CD14-positive monocyte (primary cell): Measurements from ENCODE around the gene SNX13. TPM values are rescaled to one million over a fixed set of nuclear protein-coding genes. Genes with fewer than 3 reads are reported as not detected.

Source experiments
- DNase-seq, 3 donors: peaks; one replicate each; pipeline ENCODE4 v3.0.0-alpha.2; 2011 to 2022
- H2AFZ ChIP-seq: 2 replicates; pipeline ENCODE4 v1.6.0; 2012; ENCODE audit warnings: mild to moderate bottlenecking, low read depth, low read length, inconsistent platforms; ENCODE audit not compliant: insufficient read depth, poor library complexity, severe bottlenecking
- H3K27ac ChIP-seq, 2 donors: 1 replicate in 1 of 2; 2 replicates in 1 of 2; pipeline ENCODE4 v1.5.1; 2012 to 2013; ENCODE audit warnings: low read length in 2 of 2, control low read depth in 1 of 2, inconsistent platforms in 1 of 2, low read depth in 1 of 2, mild to moderate bottlenecking in 1 of 2
- H3K27me3 ChIP-seq, 2 donors: one replicate each; pipeline versions ENCODE4 v1.6.0 to v1.6.1; 2011 to 2013; ENCODE audit warnings: low read length in 2 of 2; ENCODE audit not compliant: control insufficient read depth in 2 of 2, insufficient read depth in 2 of 2
- H3K36me3 ChIP-seq, 2 donors: replicated peaks in 1 of 2; 1 replicate in 1 of 2; 2 replicates in 1 of 2; pipeline versions ENCODE4 v1.5.1 to v1.6.1; 2012 to 2013; ENCODE audit warnings: low read length in 2 of 2, control low read depth in 1 of 2, inconsistent platforms in 1 of 2, mild to moderate bottlenecking in 1 of 2; ENCODE audit not compliant: insufficient read depth in 2 of 2, control insufficient read depth in 1 of 2
- H3K4me1 ChIP-seq, 2 donors: 1 replicate in 1 of 2; 2 replicates in 1 of 2; pipeline versions ENCODE4 v1.5.1 to v1.6.1; 2012 to 2013; ENCODE audit warnings: low read length in 2 of 2, control low read depth in 1 of 2, inconsistent platforms in 1 of 2, mild to moderate bottlenecking in 1 of 2, moderate library complexity in 1 of 2; ENCODE audit not compliant: insufficient read depth in 2 of 2, control insufficient read depth in 1 of 2
- H3K4me2 ChIP-seq: replicated peaks from 2 replicates; pipeline ENCODE3; 2012; ENCODE audit warnings: low read length, moderate library complexity, mild to moderate bottlenecking; ENCODE audit not compliant: poor library complexity, severe bottlenecking; ENCODE audit errors: extremely low read depth
- H3K4me3 ChIP-seq, 3 experiments: fragments of 200-600 bp in 1 of 3; sonication (generic) in 1 of 3; replicated peaks in 1 of 3; 1 replicate in 2 of 3; 2 replicates in 1 of 3; pipeline ENCODE4 v1.5.1; 2011 to 2013; ENCODE audit warnings: low read length in 3 of 3, mild to moderate bottlenecking in 3 of 3, control low read depth in 2 of 3, low read depth in 2 of 3, inconsistent platforms in 1 of 3, moderate library complexity in 1 of 3
- H3K79me2 ChIP-seq: 2 replicates; pipeline ENCODE4 v1.6.0; 2012; ENCODE audit warnings: mild to moderate bottlenecking, control low read depth, inconsistent platforms, low read length, moderate library complexity; ENCODE audit not compliant: insufficient read depth
- H3K9ac ChIP-seq: 2 replicates; pipeline ENCODE4 v1.6.0; 2017; ENCODE audit warnings: low read length, mild to moderate bottlenecking; ENCODE audit not compliant: insufficient read depth, poor library complexity, severe bottlenecking
- H3K9me3 ChIP-seq, 2 donors: replicated peaks in 1 of 2; 1 replicate in 1 of 2; 2 replicates in 1 of 2; pipeline versions ENCODE4 v1.5.1 to v1.6.1; 2012 to 2013; ENCODE audit warnings: low read length in 2 of 2, control low read depth in 1 of 2; ENCODE audit not compliant: control insufficient read depth in 1 of 2, insufficient read depth in 1 of 2
- H4K20me1 ChIP-seq: 2 replicates; pipeline ENCODE4 v1.6.0; 2012; ENCODE audit warnings: mild to moderate bottlenecking, low read length, control low read depth, moderate library complexity; ENCODE audit not compliant: insufficient read depth
- H3K27ac Mint-ChIP-seq, 7 donors: one replicate each; pipeline ENCODE4 v1.8.0; 2020; ENCODE audit warnings: mild to moderate bottlenecking in 7 of 7, mixed read lengths in 7 of 7, moderate library complexity in 6 of 7, inconsistent platforms in 2 of 7
- H3K27me3 Mint-ChIP-seq, 3 donors: one replicate each; pipeline ENCODE4 v1.8.0; 2021 to 2022; ENCODE audit warnings: low read depth in 3 of 3, mild to moderate bottlenecking in 3 of 3, mixed read lengths in 3 of 3, moderate library complexity in 3 of 3, inconsistent platforms in 1 of 3
- H3K36me3 Mint-ChIP-seq, 2 donors: one replicate each; pipeline ENCODE4 v1.8.0; 2020; ENCODE audit warnings: mixed read lengths in 2 of 2, inconsistent platforms in 1 of 2, mild to moderate bottlenecking in 1 of 2
- H3K4me1 Mint-ChIP-seq: one replicate; pipeline ENCODE4 v1.8.0; 2020; ENCODE audit warnings: mild to moderate bottlenecking, mixed read lengths
- H3K4me3 Mint-ChIP-seq, 2 donors: one replicate each; pipeline ENCODE4 v1.8.0; 2020; ENCODE audit warnings: mild to moderate bottlenecking in 2 of 2, mixed read lengths in 2 of 2, moderate library complexity in 1 of 2
- H3K9me3 Mint-ChIP-seq, 7 donors: one replicate each; pipeline ENCODE4 v1.8.0; 2020 to 2022; ENCODE audit warnings: mixed read lengths in 7 of 7, mild to moderate bottlenecking in 6 of 7, moderate library complexity in 6 of 7, inconsistent platforms in 2 of 7
- WGBS: methylation state at CpG from one replicate; pipeline ENCODE4 v1.1.5; 2013; ENCODE audit warnings: missing lambda C conversion rate; ENCODE audit not compliant: insufficient coverage; 5-methylcytosine and 5-hydroxymethylcytosine counted together
- intact Hi-C, 2 donors: fragments of 100-400 bp; cut with micrococcal nuclease; formaldehyde crosslinking; loops; one replicate each; pipeline versions ENCODE4 v1.15.0 to v1.15.1; 2023
- polyA plus RNA-seq, 3 donors: library from polyadenylated mRNA; depleted of rRNA in 1 of 3; unstranded in 2 of 3; stranded (reverse) in 1 of 3; fragments of 300-500 nt in 2 of 3; fragments of >200 nt in 1 of 3; fragmentation: Illumina TruSeq in 2 of 3; gene quantifications; 1 replicate in 2 of 3; 2 replicates in 1 of 3; pipeline ENCODE4 v1.2.3, GENCODE V29; 2012 to 2021
- TF ChIP-seq, protein P1 (sequence below): fragments of 200-600 bp; IDR thresholded peaks from one replicate; pipeline ENCODE4 v1.8.0; 2022; ENCODE audit warnings: antibody characterized with exemption, mild to moderate bottlenecking

Gene SNX13
- polyA plus RNA-seq, 3 donors: 12.1 to 31.3 (median 17.4) TPM

DNA sequence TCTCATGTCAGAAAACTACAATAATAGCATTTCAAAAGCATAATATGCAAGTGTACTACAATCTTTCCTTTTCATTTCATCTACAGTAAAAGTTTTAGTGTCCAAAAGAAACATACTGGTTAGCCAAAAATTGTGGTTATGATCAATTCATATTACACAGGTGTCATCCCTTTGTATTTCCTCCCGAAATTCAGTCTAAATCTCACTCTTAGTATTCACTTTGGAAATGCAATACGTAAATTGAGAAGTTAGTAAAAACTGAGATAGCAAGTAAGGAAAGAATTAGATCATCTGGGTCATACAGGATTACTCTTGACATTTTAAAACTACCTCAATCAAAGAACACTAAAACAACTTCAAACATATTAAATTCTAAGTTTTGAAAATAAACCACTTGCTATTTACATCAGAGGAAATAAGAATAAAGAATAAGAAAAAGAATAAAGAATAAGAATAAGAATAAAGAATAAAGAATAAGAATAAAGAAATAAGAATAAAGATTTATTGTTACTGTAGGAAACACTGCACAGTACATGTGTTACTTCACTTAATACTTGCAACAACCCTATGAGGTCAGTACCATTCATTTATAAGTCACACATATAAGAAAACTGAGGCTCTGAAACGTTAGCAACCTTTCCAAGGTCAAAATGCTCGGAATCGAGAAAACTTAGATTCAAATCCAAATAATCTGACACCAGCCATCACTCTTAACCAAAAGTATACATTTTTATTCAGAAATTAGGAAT is 10.5 kb downstream of the SNX13 start:
- Histone ChIP-seq H3K9me3 (no peaks in the 10 kb centered on the region), H3K27ac (no peak overlapping the region), H2AFZ (no peak overlapping the region), H3K4me2 (no peak overlapping the region), H4K20me1 (peaks cover 100% of the 10 kb centered on the region), H3K4me1 (peaks cover 8 to 11% of the 10 kb centered on the region in 2 donors), H3K36me3 (no peaks in the 10 kb centered on the region), H3K4me3 (no peak overlapping the region), H3K9ac (no peak overlapping the region), H3K79me2 (peaks cover 99% of the 10 kb centered on the region), H3K27me3 (no peaks in the 10 kb centered on the region)
- intact Hi-C loops: loop anchor here in 1 of 2 donors (10.0 kb wide), 1 partner anchor 155 kb away; no protein-coding TSS in a partner anchor
- TF ChIP-seq, protein P1, sequence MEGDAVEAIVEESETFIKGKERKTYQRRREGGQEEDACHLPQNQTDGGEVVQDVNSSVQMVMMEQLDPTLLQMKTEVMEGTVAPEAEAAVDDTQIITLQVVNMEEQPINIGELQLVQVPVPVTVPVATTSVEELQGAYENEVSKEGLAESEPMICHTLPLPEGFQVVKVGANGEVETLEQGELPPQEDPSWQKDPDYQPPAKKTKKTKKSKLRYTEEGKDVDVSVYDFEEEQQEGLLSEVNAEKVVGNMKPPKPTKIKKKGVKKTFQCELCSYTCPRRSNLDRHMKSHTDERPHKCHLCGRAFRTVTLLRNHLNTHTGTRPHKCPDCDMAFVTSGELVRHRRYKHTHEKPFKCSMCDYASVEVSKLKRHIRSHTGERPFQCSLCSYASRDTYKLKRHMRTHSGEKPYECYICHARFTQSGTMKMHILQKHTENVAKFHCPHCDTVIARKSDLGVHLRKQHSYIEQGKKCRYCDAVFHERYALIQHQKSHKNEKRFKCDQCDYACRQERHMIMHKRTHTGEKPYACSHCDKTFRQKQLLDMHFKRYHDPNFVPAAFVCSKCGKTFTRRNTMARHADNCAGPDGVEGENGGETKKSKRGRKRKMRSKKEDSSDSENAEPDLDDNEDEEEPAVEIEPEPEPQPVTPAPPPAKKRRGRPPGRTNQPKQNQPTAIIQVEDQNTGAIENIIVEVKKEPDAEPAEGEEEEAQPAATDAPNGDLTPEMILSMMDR: no peak
- DNase-seq: no peak
- no CpG with 5 or more reads among the region's 5 CpGs for WGBS
- Mint-ChIP-seq H3K9me3 (no peaks in the 10 kb centered on the region), H3K36me3 (peaks cover 0 to 6% of the 10 kb centered on the region in 2 donors), H3K4me3 (no peak overlapping the region), H3K27ac (no peak overlapping the region), H3K4me1 (peaks cover 31% of the 10 kb centered on the region), H3K27me3 (no peaks in the 10 kb centered on the region)

DNA sequence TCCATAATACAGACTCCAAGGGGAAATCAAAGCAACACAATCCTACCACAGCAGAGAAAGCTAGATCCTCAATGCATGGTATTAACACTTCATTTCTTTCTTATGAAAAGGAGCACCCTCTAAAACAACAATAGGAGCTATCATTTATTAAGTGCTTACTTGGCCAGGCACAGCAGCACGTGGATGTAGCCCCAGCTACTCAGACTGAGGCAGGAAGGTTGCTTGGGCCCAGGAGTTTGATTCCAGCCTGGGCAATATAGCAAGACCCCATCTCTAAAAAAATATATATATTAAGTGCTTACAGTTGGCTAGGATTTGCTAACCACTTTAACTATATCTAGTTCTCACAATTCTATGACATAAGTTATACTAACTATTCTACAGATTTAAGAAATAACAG is 12.2 kb downstream of the SNX13 start:
- peaks cover 99% of the 10 kb centered on the region for H3K79me2 ChIP-seq
- DNase-seq: no peak
- TF ChIP-seq, protein P1: no peak
- H3K4me3 ChIP-seq: no peak overlapping the region
- no peaks in the 10 kb centered on the region for H3K36me3 ChIP-seq
- peaks cover 17% of the 10 kb centered on the region for H3K4me1 Mint-ChIP-seq
- H3K9me3 ChIP-seq: no peaks in the 10 kb centered on the region
- H3K27me3 ChIP-seq: no peaks in the 10 kb centered on the region
- H4K20me1 ChIP-seq: peaks cover 100% of the 10 kb centered on the region
- H3K9me3 Mint-ChIP-seq: no peaks in the 10 kb centered on the region
- no peak overlapping the region for H2AFZ ChIP-seq
- intact Hi-C loops: no loop called here
- no CpG with 5 or more reads among the region's 1 CpG for WGBS
- no peak overlapping the region for H3K27ac ChIP-seq
- H3K9ac ChIP-seq: no peak overlapping the region
- H3K4me1 ChIP-seq: no peaks in the 10 kb centered on the region
- no peak overlapping the region for H3K4me2 ChIP-seq
- peak overlapping the region in 2 of 7 donors; percentile 12 to 51 for H3K27ac Mint-ChIP-seq
- H3K36me3 Mint-ChIP-seq: peaks cover 0 to 6% of the 10 kb centered on the region in 2 donors
- no peak overlapping the region for H3K4me3 Mint-ChIP-seq
- no peaks in the 10 kb centered on the region for H3K27me3 Mint-ChIP-seq
